Caco-2 (cell line): ENCODE data around the gene RAPGEF2. TPM values are rescaled to one million over a fixed set of nuclear protein-coding genes. Genes with fewer than 3 reads are reported as not detected.

ENCODE experiments used
- BruUV-seq: library from RNA; stranded (reverse); fragments of 400-500 nt; replicated peaks from 2 replicates; lab custom pipeline; 2021; lab: Mats Ljungman, UMichigan
- CTCF ChIA-PET: fragments of 300-600 bp; sonication (Branson Sonifier 250); formaldehyde crosslinking; loops from one replicate; lab custom pipeline; 2022; ENCODE audit warnings: antibody characterized with exemption; lab: Charles Lee
- POLR2A ChIA-PET: fragments of 300-600 bp; sonication (Branson Sonifier 250); formaldehyde crosslinking; loops from one replicate; lab custom pipeline; 2022; ENCODE audit warnings: antibody characterized with exemption; lab: Charles Lee
- DNase-seq, 2 experiments: peaks; one replicate each; pipeline versions ENCODE4 v3.0.0 to v3.0.0-alpha.2; 2020 to 2022
- H3K27me3 ChIP-seq: replicated peaks from 2 replicates; pipeline ENCODE4 v1.6.0; 2011; ENCODE audit warnings: low read length; ENCODE audit not compliant: control insufficient read depth, insufficient read depth
- H3K36me3 ChIP-seq: 2 replicates; pipeline ENCODE4 v1.5.1; 2011; ENCODE audit warnings: low read length; ENCODE audit not compliant: control insufficient read depth, insufficient read depth
- H3K4me1 ChIP-seq: fragments of 250-450 bp; sonication (Bioruptor Pico); 2 replicates; pipeline ENCODE4 v1.5.1; 2020; ENCODE audit warnings: mild to moderate bottlenecking
- H3K4me3 ChIP-seq: 2 replicates; pipeline ENCODE4 v1.5.1; 2011; ENCODE audit warnings: low read depth, mild to moderate bottlenecking, control low read depth, low read length
- H3K9me3 ChIP-seq: fragments of 250-450 bp; sonication (Bioruptor Pico); 2 replicates; pipeline ENCODE4 v1.5.1; 2020; ENCODE audit warnings: mild to moderate bottlenecking, moderate library complexity
- H3K27ac Mint-ChIP-seq: one replicate; pipeline ENCODE4 v1.8.0; 2022; ENCODE audit warnings: mixed read lengths; ENCODE audit not compliant: unreplicated experiment
- H3K27me3 Mint-ChIP-seq: one replicate; pipeline ENCODE4 v1.8.0; 2022; ENCODE audit warnings: mixed read lengths; ENCODE audit not compliant: insufficient read depth, unreplicated experiment
- H3K36me3 Mint-ChIP-seq: one replicate; pipeline ENCODE4 v1.8.0; 2022; ENCODE audit warnings: mild to moderate bottlenecking, mixed read lengths; ENCODE audit not compliant: insufficient read depth, unreplicated experiment
- H3K4me1 Mint-ChIP-seq: one replicate; pipeline ENCODE4 v1.8.0; 2022; ENCODE audit warnings: low read depth, mixed read lengths; ENCODE audit not compliant: unreplicated experiment
- H3K4me3 Mint-ChIP-seq: one replicate; pipeline ENCODE4 v1.8.0; 2022; ENCODE audit warnings: mild to moderate bottlenecking, moderate library complexity, mixed read lengths; ENCODE audit not compliant: unreplicated experiment
- H3K9me3 Mint-ChIP-seq: one replicate; pipeline ENCODE4 v1.8.0; 2022; ENCODE audit warnings: mixed read lengths; ENCODE audit not compliant: unreplicated experiment
- intact Hi-C: fragments of 100-400 bp; cut with micrococcal nuclease; formaldehyde crosslinking; loops from one replicate; pipeline ENCODE4 v1.10.0; 2022; ENCODE audit not compliant: unreplicated experiment
- total RNA-seq: library from RNA; stranded (reverse); gene quantifications from 2 replicates; pipeline ENCODE4 v1.2.3, GENCODE V29; 2022
- TF ChIP-seq, protein P1 (sequence below), 2 experiments: fragments of 200-600 bp in 1 of 2; IDR thresholded peaks; 1 replicate in 1 of 2; 2 replicates in 1 of 2; pipeline versions ENCODE4 v1.5.1 to v1.8.0; 2011 to 2022; ENCODE audit warnings: antibody characterized with exemption in 1 of 2, control low read depth in 1 of 2, inconsistent platforms in 1 of 2, low read depth in 1 of 2, low read length in 1 of 2, mild to moderate bottlenecking in 1 of 2, moderate library complexity in 1 of 2; ENCODE audit not compliant: insufficient read depth in 1 of 2, severe bottlenecking in 1 of 2, unreplicated experiment in 1 of 2

The RAPGEF2 gene
- total RNA-seq, 1 experiment from 2014 or later, result 67.6 TPM

DNA sequence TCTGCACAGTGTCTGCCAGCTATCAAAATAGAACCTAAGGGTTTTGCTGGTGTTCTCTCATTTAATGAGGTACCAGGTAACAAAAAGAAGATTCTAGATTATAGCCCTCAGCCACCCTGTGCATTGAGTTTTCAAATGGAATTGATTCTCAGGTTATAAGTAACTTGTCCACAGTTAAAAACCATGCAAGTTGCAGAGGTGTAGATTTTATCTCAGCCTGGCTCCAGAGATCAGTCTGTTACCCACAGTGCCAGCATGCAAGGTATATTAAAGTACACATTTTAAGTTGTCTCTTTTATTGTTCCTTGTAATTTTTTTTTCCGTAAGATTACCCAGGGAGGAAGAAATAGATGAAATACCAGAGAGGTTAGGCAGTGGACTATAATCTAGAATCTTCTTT, 59.7 kb downstream of the RAPGEF2 start:
- Histone ChIP-seq H3K4me3 (no peak overlapping the region), H3K9me3 (no peaks in the 10 kb centered on the region), H3K4me1 (peaks cover 43% of the 10 kb centered on the region), H3K36me3 (no peaks in the 10 kb centered on the region), H3K27me3 (no peaks in the 10 kb centered on the region)
- DNase-seq, result no peak
- POLR2A ChIA-PET, result no interaction called here
- Mint-ChIP-seq H3K27ac (no peak overlapping the region), H3K36me3 (no peaks in the 10 kb centered on the region), H3K9me3 (no peaks in the 10 kb centered on the region), H3K4me1 (peaks cover 27% of the 10 kb centered on the region), H3K4me3 (no peak overlapping the region), H3K27me3 (no peaks in the 10 kb centered on the region)
- no TSS peak for BruUV-seq
- intact Hi-C loops, result no loop called here
- CTCF ChIA-PET, result no interaction called here
- TF ChIP-seq, protein P1, sequence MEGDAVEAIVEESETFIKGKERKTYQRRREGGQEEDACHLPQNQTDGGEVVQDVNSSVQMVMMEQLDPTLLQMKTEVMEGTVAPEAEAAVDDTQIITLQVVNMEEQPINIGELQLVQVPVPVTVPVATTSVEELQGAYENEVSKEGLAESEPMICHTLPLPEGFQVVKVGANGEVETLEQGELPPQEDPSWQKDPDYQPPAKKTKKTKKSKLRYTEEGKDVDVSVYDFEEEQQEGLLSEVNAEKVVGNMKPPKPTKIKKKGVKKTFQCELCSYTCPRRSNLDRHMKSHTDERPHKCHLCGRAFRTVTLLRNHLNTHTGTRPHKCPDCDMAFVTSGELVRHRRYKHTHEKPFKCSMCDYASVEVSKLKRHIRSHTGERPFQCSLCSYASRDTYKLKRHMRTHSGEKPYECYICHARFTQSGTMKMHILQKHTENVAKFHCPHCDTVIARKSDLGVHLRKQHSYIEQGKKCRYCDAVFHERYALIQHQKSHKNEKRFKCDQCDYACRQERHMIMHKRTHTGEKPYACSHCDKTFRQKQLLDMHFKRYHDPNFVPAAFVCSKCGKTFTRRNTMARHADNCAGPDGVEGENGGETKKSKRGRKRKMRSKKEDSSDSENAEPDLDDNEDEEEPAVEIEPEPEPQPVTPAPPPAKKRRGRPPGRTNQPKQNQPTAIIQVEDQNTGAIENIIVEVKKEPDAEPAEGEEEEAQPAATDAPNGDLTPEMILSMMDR (IDR thresholded peaks at IDR 0.05; ENCODE audit: insufficient read depth in 1 of 2, low read depth in 1 of 2, low read length in 1 of 2, severe bottlenecking in 1 of 2, unreplicated experiment in 1 of 2), result no peak

DNA sequence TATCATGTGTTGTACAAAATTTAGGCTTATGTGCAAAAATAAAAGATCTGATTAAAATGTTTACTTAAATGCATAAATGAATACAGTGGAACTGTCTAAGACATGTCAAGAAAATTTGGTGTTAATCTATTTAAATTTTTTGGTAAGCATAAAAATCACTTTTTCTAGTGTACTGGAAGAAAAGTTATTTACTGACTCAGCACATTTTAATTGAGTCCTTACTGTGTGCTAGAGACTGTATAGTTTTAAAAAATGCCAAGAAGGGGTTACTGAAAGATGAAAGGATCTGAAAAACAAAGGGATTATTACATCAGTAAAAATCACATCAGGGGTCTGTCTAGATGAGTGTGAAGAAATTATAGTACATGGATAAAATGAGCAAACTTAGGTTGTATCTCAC, 60.6 kb downstream of the RAPGEF2 start:
- CTCF ChIA-PET, result no interaction called here
- intact Hi-C loops, result no loop called here
- POLR2A ChIA-PET, result no interaction called here

DNA sequence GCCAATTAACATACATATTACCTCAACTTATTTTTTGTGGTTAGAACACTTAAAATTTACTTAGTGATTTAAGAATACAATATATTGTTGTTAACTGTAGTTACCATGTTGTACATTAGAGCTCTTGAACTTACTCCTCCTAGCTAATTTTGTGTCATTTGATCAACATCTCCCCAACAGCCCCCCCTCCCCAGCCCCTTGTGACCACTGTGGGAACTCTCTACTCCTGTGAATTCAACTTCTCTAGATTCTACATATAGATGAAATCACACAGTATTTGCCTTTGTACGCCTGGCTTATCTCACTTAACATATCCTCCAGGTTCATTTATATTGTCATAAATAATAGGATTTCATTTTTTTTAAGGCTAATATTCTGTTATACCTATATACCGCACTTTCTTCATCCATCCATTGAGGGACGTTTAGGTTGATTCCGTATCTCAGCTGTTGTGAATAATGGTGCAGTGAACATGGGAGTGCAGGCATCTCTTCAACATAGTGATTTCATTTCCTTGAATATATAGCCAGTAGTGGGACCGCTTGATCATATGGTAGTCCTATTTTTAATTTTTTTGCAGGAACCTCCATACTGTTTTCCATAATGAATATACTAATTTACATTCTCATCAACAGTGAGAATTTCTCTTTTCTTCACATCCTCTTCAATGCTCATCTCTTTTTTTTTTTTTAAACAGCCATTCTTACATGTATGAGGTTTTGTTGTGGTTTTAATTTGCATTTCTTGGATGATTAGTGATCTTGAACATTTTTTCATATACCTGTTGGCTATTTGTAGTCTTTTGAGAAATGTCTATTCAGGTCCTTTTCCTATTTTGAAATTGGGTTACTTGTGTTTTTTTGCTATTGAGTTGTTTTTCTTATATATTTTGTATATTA, 66.8 kb downstream of the RAPGEF2 start:
- intact Hi-C loops, result no loop called here
- H3K4me3 ChIP-seq, result no peak overlapping the region
- POLR2A ChIA-PET, result no interaction called here

More for the DNA sequence above, 60.6 kb downstream of the RAPGEF2 start:
- Histone ChIP-seq H3K9me3 (no peaks in the 10 kb centered on the region), H3K27me3 (no peaks in the 10 kb centered on the region), H3K4me3 (no peak overlapping the region), H3K4me1 (peaks cover 43% of the 10 kb centered on the region), H3K36me3 (no peaks in the 10 kb centered on the region)
- TF ChIP-seq, protein P1 (IDR thresholded peaks at IDR 0.05; ENCODE audit: insufficient read depth in 1 of 2, low read depth in 1 of 2, low read length in 1 of 2, severe bottlenecking in 1 of 2, unreplicated experiment in 1 of 2), result no peak
- DNase-seq, result no peak
- BruUV-seq, result no TSS peak
- Mint-ChIP-seq H3K27ac (no peak overlapping the region), H3K9me3 (no peaks in the 10 kb centered on the region), H3K4me1 (peaks cover 31% of the 10 kb centered on the region), H3K4me3 (no peak overlapping the region), H3K27me3 (no peaks in the 10 kb centered on the region), H3K36me3 (peaks cover 5% of the 10 kb centered on the region)

More for the DNA sequence above, 66.8 kb downstream of the RAPGEF2 start:
- Mint-ChIP-seq H3K36me3 (peaks cover 6% of the 10 kb centered on the region), H3K4me1 (peaks cover 67% of the 10 kb centered on the region), H3K27me3 (no peaks in the 10 kb centered on the region), H3K27ac (no peak overlapping the region), H3K4me3 (no peak overlapping the region), H3K9me3 (no peaks in the 10 kb centered on the region)
- no peaks in the 10 kb centered on the region for H3K36me3 ChIP-seq
- H3K9me3 ChIP-seq, result no peaks in the 10 kb centered on the region
- TF ChIP-seq, protein P1 (IDR thresholded peaks at IDR 0.05; ENCODE audit: insufficient read depth in 1 of 2, low read depth in 1 of 2, low read length in 1 of 2, severe bottlenecking in 1 of 2, unreplicated experiment in 1 of 2), result no peak
- DNase-seq, result no peak
- peaks cover 66% of the 10 kb centered on the region for H3K4me1 ChIP-seq
- H3K27me3 ChIP-seq, result no peaks in the 10 kb centered on the region
- no TSS peak for BruUV-seq
- CTCF ChIA-PET, result no interaction called here
